ENCODE results near the gene CEP104. TPM values are rescaled to one million over a fixed set of nuclear protein-coding genes. Genes with fewer than 3 reads are reported as not detected.

The CEP104 gene
- 14.4 TPM for polyA plus RNA-seq (2012; ENCODE audit: insufficient read depth, insufficient read length, low read depth)

DNA sequence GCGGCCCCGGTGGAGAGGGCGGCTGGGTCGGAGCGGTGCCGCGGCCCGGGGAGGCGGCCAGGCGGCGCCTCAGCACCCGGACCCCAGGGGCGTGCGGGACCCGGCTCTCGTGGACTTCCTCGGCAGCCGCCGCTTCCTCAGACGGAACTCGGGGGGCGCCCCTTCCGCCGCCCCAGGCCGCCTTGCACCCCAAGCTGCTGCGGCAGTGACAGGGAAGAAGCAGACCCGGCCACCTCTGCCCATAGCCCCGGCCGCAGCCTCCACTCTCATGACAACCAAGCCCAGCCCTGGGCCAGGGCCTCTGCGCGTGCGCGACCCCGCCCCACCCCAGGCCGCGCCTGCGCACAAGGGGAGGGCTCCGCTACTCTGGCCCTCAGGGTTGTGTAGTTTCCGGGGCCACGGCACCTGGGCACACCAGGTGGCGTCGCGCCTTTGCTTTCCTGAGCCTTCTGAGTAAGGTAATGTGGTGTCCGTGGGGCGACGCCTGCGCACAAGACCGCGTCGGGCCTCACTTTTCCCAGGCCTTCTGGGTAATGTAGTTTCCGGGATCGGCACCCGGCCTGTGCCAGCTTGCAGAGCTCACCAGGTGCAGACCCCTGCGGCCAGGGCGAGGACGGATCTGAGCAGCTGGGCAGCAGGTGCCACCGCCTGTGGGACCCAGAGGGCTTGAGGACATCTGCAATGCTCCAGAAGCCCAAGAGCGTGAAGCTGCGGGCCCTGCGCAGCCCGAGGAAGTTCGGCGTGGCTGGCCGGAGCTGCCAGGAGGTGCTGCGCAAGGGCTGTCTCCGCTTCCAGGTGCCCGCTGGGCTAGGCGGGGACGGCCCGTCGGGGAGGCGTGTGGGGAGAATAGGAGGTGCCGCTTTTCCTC lies at the start of gene CEP104, which contains the start of gene DFFB:
CEP104 (minus strand) TSS at position 289 of the 868 bp plus-strand sequence. CDS start 4,804 bp downstream, outside the sequence.
DFFB (plus strand) TSS at position 554 of the 868 bp plus-strand sequence; CDS start at position 682, 128 bp downstream.
- no peaks in the 10 kb centered on the region for H3K36me3 ChIP-seq
- peak; percentile 82 for DNase-seq
- no peaks in the 10 kb centered on the region for H3K27me3 ChIP-seq
- no peaks in the 10 kb centered on the region for H3K9me3 ChIP-seq
- TF ChIP-seq, protein P1, sequence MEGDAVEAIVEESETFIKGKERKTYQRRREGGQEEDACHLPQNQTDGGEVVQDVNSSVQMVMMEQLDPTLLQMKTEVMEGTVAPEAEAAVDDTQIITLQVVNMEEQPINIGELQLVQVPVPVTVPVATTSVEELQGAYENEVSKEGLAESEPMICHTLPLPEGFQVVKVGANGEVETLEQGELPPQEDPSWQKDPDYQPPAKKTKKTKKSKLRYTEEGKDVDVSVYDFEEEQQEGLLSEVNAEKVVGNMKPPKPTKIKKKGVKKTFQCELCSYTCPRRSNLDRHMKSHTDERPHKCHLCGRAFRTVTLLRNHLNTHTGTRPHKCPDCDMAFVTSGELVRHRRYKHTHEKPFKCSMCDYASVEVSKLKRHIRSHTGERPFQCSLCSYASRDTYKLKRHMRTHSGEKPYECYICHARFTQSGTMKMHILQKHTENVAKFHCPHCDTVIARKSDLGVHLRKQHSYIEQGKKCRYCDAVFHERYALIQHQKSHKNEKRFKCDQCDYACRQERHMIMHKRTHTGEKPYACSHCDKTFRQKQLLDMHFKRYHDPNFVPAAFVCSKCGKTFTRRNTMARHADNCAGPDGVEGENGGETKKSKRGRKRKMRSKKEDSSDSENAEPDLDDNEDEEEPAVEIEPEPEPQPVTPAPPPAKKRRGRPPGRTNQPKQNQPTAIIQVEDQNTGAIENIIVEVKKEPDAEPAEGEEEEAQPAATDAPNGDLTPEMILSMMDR (IDR thresholded peaks at IDR 0.05; ENCODE audit: low read depth, low read length) = 0 out of 2 replicates have a peak, but pooled peaks have one; percentile 6
- H3K4me1 ChIP-seq = no peaks in the 10 kb centered on the region
- H3K4me3 ChIP-seq (ENCODE audit: low read depth, low read length) = peak within 1 kb of the TSS; percentile 71

DNA sequence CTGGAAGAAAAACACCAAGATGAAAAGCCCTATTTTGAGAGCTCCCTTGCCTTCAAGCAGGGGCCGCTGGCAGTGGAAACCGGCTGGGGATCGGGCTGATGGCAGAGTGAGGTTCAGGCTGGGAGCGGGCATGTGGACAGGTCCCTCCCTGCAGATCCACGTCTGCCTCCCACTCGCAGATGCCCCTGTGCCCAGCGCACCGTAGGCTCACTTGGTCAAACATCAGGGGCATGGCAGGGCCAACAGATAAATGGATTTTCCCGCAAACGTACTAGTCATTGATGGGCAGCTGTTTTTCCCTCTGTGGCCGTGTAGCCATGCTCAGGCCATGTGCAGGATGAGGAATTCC lies 49.6 kb upstream of the CEP104 start:
- no peaks in the 10 kb centered on the region for H3K27me3 ChIP-seq
- no peak for DNase-seq
- H3K36me3 ChIP-seq = no peaks in the 10 kb centered on the region
- H3K4me1 ChIP-seq = no peaks in the 10 kb centered on the region
- TF ChIP-seq, protein P1 (IDR thresholded peaks at IDR 0.05; ENCODE audit: low read depth, low read length) = no peak
- H3K4me3 ChIP-seq (ENCODE audit: low read depth, low read length) = no peak overlapping the region
- H3K9me3 ChIP-seq = no peaks in the 10 kb centered on the region

DNA sequence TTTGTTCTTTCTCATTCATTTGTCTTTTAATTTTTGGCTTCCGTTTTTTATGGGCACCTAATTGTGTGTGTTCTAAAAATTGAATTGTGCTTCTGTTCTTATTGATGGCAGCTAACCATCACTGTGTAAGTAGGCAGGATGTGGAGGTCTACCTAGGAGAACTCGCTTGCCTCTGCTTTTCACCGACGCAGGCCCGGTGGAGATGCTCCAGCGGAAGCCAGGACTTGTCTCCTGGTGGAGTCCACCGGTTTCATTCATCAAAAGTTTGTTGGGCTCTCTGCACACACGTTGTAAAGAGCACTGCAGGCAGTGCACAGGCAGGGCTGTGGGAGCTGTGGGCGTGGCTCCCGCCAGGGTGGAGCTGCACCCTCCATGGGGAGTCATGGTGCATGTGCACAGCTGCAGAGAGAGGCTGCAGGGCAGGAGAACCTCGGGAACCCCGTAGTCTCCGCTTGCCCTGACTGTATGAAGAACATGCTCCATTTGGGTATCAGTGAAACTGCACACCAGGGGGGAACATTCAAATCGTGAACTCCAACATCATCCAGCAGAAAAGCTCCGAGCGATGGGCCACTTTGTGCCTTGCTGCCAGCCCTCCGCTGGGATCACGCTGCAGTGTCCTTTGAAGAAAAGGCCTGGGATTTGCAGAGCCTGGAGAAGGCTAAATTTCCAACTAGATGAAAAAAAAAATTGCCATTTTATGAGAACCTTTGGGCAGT lies 49.1 kb upstream of the CEP104 start:
- H3K4me1 ChIP-seq = no peaks in the 10 kb centered on the region
- no peaks in the 10 kb centered on the region for H3K9me3 ChIP-seq
- TF ChIP-seq, protein P1 (IDR thresholded peaks at IDR 0.05; ENCODE audit: low read depth, low read length) = no peak

GRCh38 chr1:3905266-3905952 lies 48.4 kb upstream of the CEP104 start:
- no peaks in the 10 kb centered on the region for H3K27me3 ChIP-seq
- no peak for DNase-seq
- H3K4me1 ChIP-seq = no peaks in the 10 kb centered on the region
- H3K9me3 ChIP-seq = no peaks in the 10 kb centered on the region
- no peaks in the 10 kb centered on the region for H3K36me3 ChIP-seq
- TF ChIP-seq, protein P1 (IDR thresholded peaks at IDR 0.05; ENCODE audit: low read depth, low read length) = no peak
- no peak overlapping the region for H3K4me3 ChIP-seq (ENCODE audit: low read depth, low read length)

More for the DNA sequence above, 49.1 kb upstream of the CEP104 start:
- no peak for DNase-seq
- no peaks in the 10 kb centered on the region for H3K36me3 ChIP-seq
- H3K27me3 ChIP-seq = no peaks in the 10 kb centered on the region
- H3K4me3 ChIP-seq (ENCODE audit: low read depth, low read length) = no peak overlapping the region

- Histone ChIP-seq H3K27me3 (no peaks in the 10 kb centered on the region), H3K4me3 (ENCODE audit: low read depth, low read length) (no peak overlapping the region), H3K4me1 (no peaks in the 10 kb centered on the region), H3K36me3 (no peaks in the 10 kb centered on the region), H3K9me3 (no peaks in the 10 kb centered on the region)
- TF ChIP-seq, protein P1 (IDR thresholded peaks at IDR 0.05; ENCODE audit: low read depth, low read length) = no peak
- no peak for DNase-seq
Observed at GRCh38 chr1:3904843-3905185, 47.8 kb upstream of the CEP104 start.
